Liver (tissue), 9 donors: Measurements from ENCODE around the gene NAGS. TPM values are rescaled to one million over a fixed set of nuclear protein-coding genes. Genes with fewer than 3 reads are reported as not detected.

ENCODE experiments used
- DNase-seq: peaks from one replicate; pipeline ENCODE4 v3.0.0-alpha.2; 2017; ENCODE audit warnings: low spot score
- H3K27ac ChIP-seq, 2 donors: one replicate each; pipeline ENCODE4 v1.7.0; 2013; ENCODE audit warnings: inconsistent platforms in 2 of 2, low read length in 2 of 2, control low read depth in 1 of 2, low read depth in 1 of 2, mild to moderate bottlenecking in 1 of 2
- H3K27me3 ChIP-seq, 4 donors: one replicate each; pipeline versions ENCODE4 v1.6.1 to v1.7.0; 2013; ENCODE audit warnings: low read length in 3 of 4, inconsistent platforms in 1 of 4, mild to moderate bottlenecking in 1 of 4, moderate library complexity in 1 of 4; ENCODE audit not compliant: control insufficient read depth in 4 of 4, insufficient read depth in 4 of 4
- H3K36me3 ChIP-seq, 4 donors: one replicate each; pipeline versions ENCODE4 v1.6.1 to v1.7.0; 2013; ENCODE audit warnings: low read length in 3 of 4, mild to moderate bottlenecking in 3 of 4, low read depth in 1 of 4, moderate library complexity in 1 of 4; ENCODE audit not compliant: control insufficient read depth in 4 of 4, insufficient read depth in 3 of 4
- H3K4me1 ChIP-seq, 4 donors: one replicate each; pipeline versions ENCODE4 v1.6.1 to v1.7.0; 2013; ENCODE audit warnings: low read length in 3 of 4, mild to moderate bottlenecking in 3 of 4, moderate library complexity in 1 of 4; ENCODE audit not compliant: control insufficient read depth in 4 of 4, insufficient read depth in 4 of 4
- H3K4me3 ChIP-seq, 3 donors: one replicate each; pipeline versions ENCODE4 v1.6.1 to v1.7.0; 2013; ENCODE audit warnings: low read length in 3 of 3, control low read depth in 1 of 3, low read depth in 1 of 3, mild to moderate bottlenecking in 1 of 3
- H3K9ac ChIP-seq, 2 donors: one replicate each; pipeline ENCODE4 v1.7.0; 2013; ENCODE audit warnings: low read length in 2 of 2, mild to moderate bottlenecking in 2 of 2, moderate library complexity in 2 of 2, control low read depth in 1 of 2, low read depth in 1 of 2
- H3K9me3 ChIP-seq, 4 donors: one replicate each; pipeline versions ENCODE4 v1.6.1 to v1.7.0; 2013; ENCODE audit warnings: low read length in 3 of 4; ENCODE audit not compliant: control insufficient read depth in 4 of 4
- ATF3 ChIP-seq: IDR thresholded peaks from 2 replicates; pipeline ENCODE4 v1.6.1; 2016; ENCODE audit warnings: antibody characterized with exemption
- CTCF ChIP-seq: fragments of 150-350 bp; IDR thresholded peaks from 2 replicates; pipeline ENCODE4 v1.5.1; 2017; ENCODE audit warnings: improper control_type of control experiment, low read depth, low read length; ENCODE audit not compliant: missing input control
- FOXA1 ChIP-seq: IDR thresholded peaks from 2 replicates; pipeline ENCODE4 v1.6.1; 2016; ENCODE audit warnings: antibody characterized with exemption
- FOXA2 ChIP-seq: IDR thresholded peaks from 2 replicates; pipeline ENCODE4 v1.6.1; 2016; ENCODE audit warnings: antibody characterized with exemption
- GABPA ChIP-seq, 2 donors: IDR thresholded peaks in 1 of 2; conservative IDR thresholded peaks in 1 of 2; 2 replicates each; pipeline ENCODE4 v1.6.1; 2016; ENCODE audit warnings: antibody characterized with exemption in 2 of 2, mild to moderate bottlenecking in 1 of 2, moderate library complexity in 1 of 2
- HNF4A ChIP-seq, 2 donors: conservative IDR thresholded peaks; 2 replicates each; pipeline ENCODE4 v1.6.1; 2016; ENCODE audit warnings: antibody characterized with exemption in 2 of 2, mild to moderate bottlenecking in 2 of 2
- HNF4G ChIP-seq: IDR thresholded peaks from 2 replicates; pipeline ENCODE4 v1.6.1; 2016; ENCODE audit warnings: antibody characterized with exemption
- JUND ChIP-seq, 2 donors: IDR thresholded peaks; 2 replicates each; pipeline ENCODE4 v1.6.1; 2016; ENCODE audit warnings: antibody characterized with exemption in 2 of 2
- NR2F2 ChIP-seq: IDR thresholded peaks from 2 replicates; pipeline ENCODE4 v1.6.1; 2016; ENCODE audit warnings: antibody characterized with exemption
- RAD21 ChIP-seq, 2 donors: IDR thresholded peaks; 2 replicates each; pipeline ENCODE4 v1.6.1; 2016; ENCODE audit warnings: antibody characterized with exemption in 2 of 2, mild to moderate bottlenecking in 2 of 2
- REST ChIP-seq: IDR thresholded peaks from 2 replicates; pipeline ENCODE4 v1.6.1; 2016; ENCODE audit warnings: antibody characterized with exemption, mild to moderate bottlenecking
- RXRA ChIP-seq, 2 donors: IDR thresholded peaks; 2 replicates each; pipeline ENCODE4 v1.6.1; 2017 to 2018; ENCODE audit warnings: antibody characterized with exemption in 2 of 2, mild to moderate bottlenecking in 1 of 2
- SP1 ChIP-seq: IDR thresholded peaks from 2 replicates; pipeline ENCODE4 v1.6.1; 2018; ENCODE audit warnings: antibody characterized with exemption, mild to moderate bottlenecking
- TAF1 ChIP-seq: conservative IDR thresholded peaks from 2 replicates; pipeline ENCODE4 v1.6.1; 2016; ENCODE audit warnings: antibody characterized with exemption, mild to moderate bottlenecking
- YY1 ChIP-seq: IDR thresholded peaks from 2 replicates; pipeline ENCODE4 v1.6.1; 2016; ENCODE audit warnings: antibody characterized with exemption, mild to moderate bottlenecking
- ZBTB33 ChIP-seq: IDR thresholded peaks from 2 replicates; pipeline ENCODE4 v1.6.1; 2016; ENCODE audit warnings: antibody characterized with exemption
- WGBS: extraction: QIAGEN DNeasy Blood & Tissue Kit; methylation state at CpG from one replicate; pipeline ENCODE4 v1.1.7; 2013; 5-methylcytosine and 5-hydroxymethylcytosine counted together
- polyA plus RNA-seq, 2 donors: library from polyadenylated mRNA; stranded (reverse) in 1 of 2; unstranded in 1 of 2; fragments of 200-250 nt in 1 of 2; fragments of >200 nt in 1 of 2; fragmentation: Nextera tagmentation in 1 of 2; extraction: Ambion mirVana in 1 of 2; gene quantifications; one replicate each; pipeline versions ENCODE4 v1.2.1 to v1.2.3, GENCODE V29; 2013 to 2015
- total RNA-seq, 2 donors: library from RNA; depleted of rRNA; stranded (reverse); fragments of >200 nt; gene quantifications; one replicate each; pipeline ENCODE4 v1.2.3, GENCODE V29; 2014
- donor health status: healthy.
- donor health status: healthy.
- donor health status: healthy.
- donor health status: healthy.
- donor health status: healthy.

NAGS gene
- total and polyA plus RNA-seq, 4 donors = 21.5 to 29.8 (median 28.2) TPM

- H3K36me3 ChIP-seq = peaks cover 0 to 30% (median 20%) of the 10 kb centered on the region in 4 donors
- no peak for TF ChIP-seq ATF3
- no peak for TF ChIP-seq JUND (IDR thresholded peaks at IDR 0.05)
- no peak for TF ChIP-seq TAF1
- no peak for TF ChIP-seq HNF4A (conservative IDR thresholded peaks at IDR 0.05)
- TF ChIP-seq FOXA1 = no peak
- no peak for TF ChIP-seq CTCF
- no peak for TF ChIP-seq HNF4G
- no peak for TF ChIP-seq NR2F2
- TF ChIP-seq ZBTB33 = no peak
- TF ChIP-seq SP1 = no peak
- no peak for TF ChIP-seq GABPA (IDR thresholded peaks at IDR 0.05 in 1 of 2, conservative IDR thresholded peaks at IDR 0.05 in 1 of 2)
- TF ChIP-seq REST = no peak
- TF ChIP-seq YY1 = no peak
- TF ChIP-seq RAD21 (IDR thresholded peaks at IDR 0.05) = no peak
- 97% methylated on average over 2 of the region's 2 CpGs for WGBS
Measured at GRCh38 chr17:44037471-44037870, 33.0 kb downstream of the NAGS start.

GRCh38 chr17:44038604-44039011 is 34.2 kb downstream of the NAGS start:
- H3K9ac ChIP-seq = no peak overlapping the region
- 50% methylated on average over 3 of the region's 3 CpGs for WGBS
- H3K27me3 ChIP-seq = no peaks in the 10 kb centered on the region
- no peak for DNase-seq
- peak overlapping the region in 1 of 2 donors; percentile 20 for H3K27ac ChIP-seq
- H3K36me3 ChIP-seq = peaks cover 0 to 23% (median 17%) of the 10 kb centered on the region in 4 donors
- no peak overlapping the region for H3K4me3 ChIP-seq
- no peaks in the 10 kb centered on the region for H3K9me3 ChIP-seq
- H3K4me1 ChIP-seq = peaks cover 0 to 21% (median 13%) of the 10 kb centered on the region in 4 donors
- TF ChIP-seq FOXA2 (no peak), ZBTB33 (no peak), ATF3 (no peak), CTCF (no peak), REST (no peak), RXRA (IDR thresholded peaks at IDR 0.05) (peak in 1 of 2 donors; percentile 19)

More at GRCh38 chr17:44037471-44037870, 33.0 kb downstream of the NAGS start:
- Histone ChIP-seq H3K27me3 (no peaks in the 10 kb centered on the region), H3K4me3 (no peak overlapping the region), H3K9ac (no peak overlapping the region), H3K9me3 (no peaks in the 10 kb centered on the region), H3K27ac (no peak overlapping the region), H3K4me1 (peaks cover 0 to 21% (median 13%) of the 10 kb centered on the region in 4 donors)
- no peak for DNase-seq
